Thoracic aorta (tissue), 2 donors: ENCODE results near the gene WBP2. TPM values are rescaled to one million over a fixed set of nuclear protein-coding genes. Genes with fewer than 3 reads are reported as not detected.

ENCODE experiments used
- ATAC-seq: fragments of 150-250 bp; one replicate; pipeline ENCODE4 v1.8.0; 2017; ENCODE audit warnings: low read depth; ENCODE audit not compliant: insufficient number of reproducible peaks, low FRiP score
- DNase-seq: peaks from one replicate; pipeline ENCODE4 v3.0.0-alpha.2; 2020; ENCODE audit warnings: low spot score
- H3K27ac ChIP-seq, 2 donors: fragments of 200-600 bp; sonication (generic); 1 replicate in 1 of 2; 2 replicates in 1 of 2; pipeline ENCODE4 v1.5.1; 2016; ENCODE audit warnings: mild to moderate bottlenecking in 2 of 2, moderate library complexity in 2 of 2
- H3K27me3 ChIP-seq: fragments of 200-600 bp; sonication (generic); replicated peaks from 2 replicates; pipeline ENCODE4 v1.6.0; 2016; ENCODE audit warnings: mild to moderate bottlenecking; ENCODE audit not compliant: insufficient read depth
- H3K36me3 ChIP-seq: fragments of 200-600 bp; sonication (generic); one replicate; pipeline ENCODE4 v1.5.1; 2016
- H3K4me1 ChIP-seq, 2 donors: fragments of 200-600 bp; sonication (generic); 1 replicate in 1 of 2; 2 replicates in 1 of 2; pipeline versions ENCODE4 v1.5.1 to v1.6.0; 2016; ENCODE audit warnings: low read depth in 2 of 2, mild to moderate bottlenecking in 1 of 2; ENCODE audit not compliant: control insufficient read depth in 1 of 2
- H3K4me3 ChIP-seq: fragments of 200-600 bp; sonication (generic); 2 replicates; pipeline ENCODE4 v1.5.1; 2016; ENCODE audit warnings: mild to moderate bottlenecking
- H3K9me3 ChIP-seq: fragments of 200-600 bp; sonication (generic); 2 replicates; pipeline ENCODE4 v1.5.1; 2016
- CTCF ChIP-seq: fragments of 200-600 bp; sonication (generic); IDR thresholded peaks from one replicate; pipeline ENCODE4 v1.5.1; 2019; ENCODE audit warnings: antibody characterized with exemption
- total RNA-seq, 2 donors: library from RNA; depleted of rRNA; stranded (reverse); fragments of >200 nt; gene quantifications; one replicate each; pipeline versions ENCODE4 v1.1.0 to v1.2.3, GENCODE V29; 2016

The WBP2 gene
- total RNA-seq: 10 to 100 TPM; 55.8 to 83.1 TPM

DNA sequence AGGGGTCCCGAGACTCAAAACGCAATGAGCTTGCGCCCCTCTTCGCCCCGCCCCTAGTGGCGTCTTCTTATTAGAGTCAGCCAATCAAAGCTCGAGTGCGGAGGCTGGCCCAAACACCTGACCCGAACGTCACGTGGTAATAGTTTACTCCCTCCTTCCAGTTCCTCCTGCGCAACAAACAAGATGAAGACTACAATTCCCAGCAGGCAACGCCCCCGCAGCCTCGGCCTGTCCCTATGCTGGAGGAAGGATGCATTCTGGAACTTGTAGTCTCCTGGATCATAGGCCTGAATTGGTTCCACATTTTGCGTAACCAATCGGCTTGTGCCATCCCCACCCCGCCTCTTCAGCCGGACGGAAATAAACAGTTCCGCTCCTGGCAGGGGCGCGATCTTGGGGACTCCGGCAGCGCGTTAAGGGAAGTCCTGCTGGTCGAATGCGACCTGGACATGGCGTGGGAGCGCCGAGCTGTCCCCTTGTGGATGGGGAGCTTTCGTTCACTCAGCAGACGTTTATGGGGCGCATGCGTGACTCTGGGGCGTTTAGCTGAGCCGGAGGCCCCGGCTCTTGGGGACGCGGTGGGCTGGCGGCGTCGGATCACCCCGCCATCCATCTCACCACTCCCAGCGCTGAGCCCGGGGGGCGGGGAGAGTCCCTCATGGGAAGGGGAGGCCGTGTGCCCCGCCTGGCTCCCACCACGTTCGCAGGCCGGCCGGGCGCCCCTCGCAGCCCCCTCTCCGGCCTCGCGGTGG lies at the start of gene WBP2:
Gene WBP2 (minus strand): TSS at position 26 of the 752 bp plus-strand sequence. CDS start 38 bp downstream, outside the sequence.
- H3K4me3 ChIP-seq: peak within 1 kb of the TSS; percentile 90
- no peaks in the 10 kb centered on the region for H3K27me3 ChIP-seq
- no peaks in the 10 kb centered on the region for H3K9me3 ChIP-seq
- DNase-seq (peak; percentile 99), ATAC-seq (peak; percentile 96)
- H3K27ac ChIP-seq: peak within 1 kb of the TSS; percentile 96 to 98
- H3K4me1 ChIP-seq: peaks cover 18 to 36% of the 10 kb centered on the region in 2 donors
- TF ChIP-seq CTCF: peak; percentile 35
- peaks cover 15% of the 10 kb centered on the region for H3K36me3 ChIP-seq

GRCh38 chr17:75902406-75902805 lies 47.3 kb upstream of the WBP2 start:
- ATAC-seq (no peak), DNase-seq (no peak)
- no peak for TF ChIP-seq CTCF
- Histone ChIP-seq H3K36me3 (peaks cover 32% of the 10 kb centered on the region), H3K27me3 (no peaks in the 10 kb centered on the region), H3K27ac (no peak overlapping the region), H3K4me3 (no peak overlapping the region), H3K4me1 (peaks cover 6 to 12% of the 10 kb centered on the region in 2 donors), H3K9me3 (no peaks in the 10 kb centered on the region)

DNA sequence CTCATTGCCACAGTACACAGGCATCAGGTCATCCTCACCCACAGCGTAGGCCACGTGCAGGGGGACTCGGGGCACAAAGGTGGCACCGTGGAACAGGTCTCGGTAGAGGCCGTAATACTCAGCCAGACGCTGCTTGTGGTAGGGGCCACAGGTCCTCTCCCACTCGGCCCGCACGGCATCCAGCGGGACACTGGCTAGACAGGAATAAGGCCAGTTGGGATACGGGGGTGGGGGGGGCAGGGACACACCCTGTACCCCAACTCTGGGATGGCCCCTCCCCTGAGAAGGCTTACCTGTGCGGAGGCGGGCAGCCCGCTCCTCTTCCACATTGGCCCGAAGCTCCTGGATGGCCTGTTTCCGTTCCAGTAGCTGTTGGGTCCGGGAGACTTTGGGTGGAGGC lies 46.6 kb upstream of the WBP2 start:
- DNase-seq: no peak
- no peak for ATAC-seq
- Histone ChIP-seq H3K4me1 (peaks cover 6 to 16% of the 10 kb centered on the region in 2 donors), H3K27me3 (no peaks in the 10 kb centered on the region), H3K4me3 (no peak overlapping the region), H3K9me3 (no peaks in the 10 kb centered on the region), H3K36me3 (peaks cover 32% of the 10 kb centered on the region), H3K27ac (no peak overlapping the region)
- no peak for TF ChIP-seq CTCF

DNA sequence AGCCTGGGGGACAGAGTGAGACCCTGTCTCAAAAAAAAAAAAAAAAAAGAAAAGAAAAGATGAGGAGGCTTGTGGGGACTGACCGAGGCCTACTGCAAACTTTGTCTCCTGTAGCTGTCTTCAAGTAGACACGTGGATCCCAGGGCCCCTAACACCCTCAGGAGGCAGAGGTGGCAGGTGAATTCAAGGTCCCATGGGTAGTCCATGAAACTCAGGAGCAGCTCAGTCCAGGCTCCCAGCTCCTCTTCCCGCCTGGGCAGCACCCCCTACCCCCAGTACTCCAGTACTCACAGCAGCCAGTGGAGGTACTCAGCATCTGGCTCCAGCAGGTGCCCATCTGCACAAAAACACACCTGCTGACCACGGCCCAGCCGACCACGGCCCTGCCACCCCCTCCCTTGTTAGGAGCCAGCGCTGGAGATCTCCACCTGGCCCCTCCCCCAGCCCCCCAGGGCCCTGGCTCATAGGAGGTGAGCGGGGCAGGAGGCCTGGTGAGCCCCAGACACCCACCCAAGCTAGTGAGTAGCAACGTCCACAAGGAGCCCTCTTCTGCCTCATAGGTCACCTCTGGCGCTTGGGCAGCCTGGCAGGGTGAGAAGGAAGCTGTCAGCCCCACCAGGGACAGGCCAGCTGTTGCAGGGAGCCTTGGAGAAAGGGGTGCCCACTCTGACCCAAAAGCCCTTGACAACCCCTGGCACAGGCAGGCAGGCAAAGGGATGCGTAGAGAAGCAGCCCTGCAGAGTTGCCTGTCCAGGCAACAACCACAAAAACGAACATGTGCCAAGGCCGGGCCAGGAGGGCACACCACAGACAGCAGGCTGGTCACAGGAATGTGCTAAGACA lies 45.8 kb upstream of the WBP2 start:
- ATAC-seq: no peak
- no peaks in the 10 kb centered on the region for H3K9me3 ChIP-seq
- no peak overlapping the region for H3K4me3 ChIP-seq
- peaks cover 32% of the 10 kb centered on the region for H3K36me3 ChIP-seq
- no peaks in the 10 kb centered on the region for H3K27me3 ChIP-seq
- peaks cover 6 to 18% of the 10 kb centered on the region in 2 donors for H3K4me1 ChIP-seq
- no peak for DNase-seq
- H3K27ac ChIP-seq: no peak overlapping the region
- no peak for TF ChIP-seq CTCF
